HCT116 (cell line): ENCODE results near the gene POLE. TPM values are rescaled to one million over a fixed set of nuclear protein-coding genes. Genes with fewer than 3 reads are reported as not detected.

Source experiments
- ATAC-seq: fragments of 200-7000 bp; cut with Tn5 transposase; 2 replicates; pipeline ENCODE4 v1.9.1; 2020; ENCODE audit warnings: mild to moderate bottlenecking, moderate library complexity
- BruUV-seq: library from RNA; stranded (reverse); fragments of 400-500 nt; replicated peaks from 2 replicates; lab custom pipeline; 2021; lab: Mats Ljungman, UMichigan
- CTCF ChIA-PET: fragments of 300-600 bp; sonication (Branson Sonifier 250); formaldehyde crosslinking; loops from one replicate; lab custom pipeline; 2021; ENCODE audit warnings: antibody characterized with exemption; lab: Charles Lee
- POLR2A ChIA-PET: fragments of 300-600, 350-600 bp; sonication (Branson Sonifier 250); formaldehyde crosslinking; loops from one replicate; lab custom pipeline; 2021; ENCODE audit warnings: antibody characterized with exemption; lab: Charles Lee
- RAD21 ChIA-PET, 2 experiments: fragments of 300-600 bp; sonication (Branson Sonifier 250); formaldehyde crosslinking; loops; one replicate each; lab custom pipeline; 2023; ENCODE audit warnings: low total read pairs in 2 of 2; ENCODE audit not compliant: uncharacterized antibody in 2 of 2, unreplicated experiment in 2 of 2, low non-redundant PET in 1 of 2; lab: Charles Lee
- DNase-seq: peaks from one replicate; pipeline ENCODE4 v3.0.0-alpha.2; 2010; ENCODE audit warnings: low read depth, low spot score
- H2AFZ ChIP-seq: fragments of 200-600 bp; shearing (Covaris generic), sonication (generic); 2 replicates; pipeline ENCODE4 v1.6.1; 2017; ENCODE audit warnings: low read depth, mixed run types, mixed read lengths, antibody characterized with exemption, low read length; ENCODE audit not compliant: poor library complexity, severe bottlenecking
- H3K27ac ChIP-seq: 2 replicates; pipeline ENCODE4 v1.5.1; 2012; ENCODE audit warnings: low read depth, low read length
- H3K27me3 ChIP-seq: fragments of 200-600 bp; sonication (generic); 2 replicates; pipeline ENCODE4 v1.6.1; 2016; ENCODE audit warnings: mixed run types, low read length, mixed read lengths; ENCODE audit not compliant: insufficient read depth
- H3K36me3 ChIP-seq, 2 experiments: fragments of 200-500 bp in 1 of 2; fragments of 200-600 bp in 1 of 2; sonication (Bioruptor generic) in 1 of 2; sonication (generic) in 1 of 2; 2 replicates each; pipeline versions ENCODE4 v1.5.1 to v1.6.1; 2014 to 2016; ENCODE audit warnings: low read length in 2 of 2, inconsistent platforms in 1 of 2, mixed read lengths in 1 of 2, mixed run types in 1 of 2; ENCODE audit not compliant: insufficient read depth in 2 of 2, control insufficient read depth in 1 of 2
- H3K4me1 ChIP-seq, 2 experiments: fragments of 200-600 bp in 1 of 2; sonication (generic) in 1 of 2; 2 replicates each; pipeline versions ENCODE4 v1.5.1 to v1.6.1; 2012 to 2017; ENCODE audit warnings: low read length in 2 of 2, inconsistent platforms in 1 of 2, mild to moderate bottlenecking in 1 of 2, mixed read lengths in 1 of 2, mixed run types in 1 of 2, moderate library complexity in 1 of 2; ENCODE audit not compliant: insufficient read depth in 2 of 2, control insufficient read depth in 1 of 2
- H3K4me2 ChIP-seq: fragments of 200-600 bp; sonication (generic); 2 replicates; pipeline ENCODE4 v1.6.1; 2017; ENCODE audit warnings: mixed run types, low read length, mixed read lengths
- H3K4me3 ChIP-seq, 2 experiments: fragments of 200-600 bp in 1 of 2; sonication (generic) in 1 of 2; replicated peaks in 1 of 2; 2 replicates each; pipeline ENCODE4 v1.5.1; 2011 to 2016; ENCODE audit warnings: low read length in 2 of 2, control low read depth in 1 of 2, low read depth in 1 of 2, mild to moderate bottlenecking in 1 of 2, mixed read lengths in 1 of 2, mixed run types in 1 of 2
- H3K79me2 ChIP-seq: fragments of 200-600 bp; sonication (generic); 2 replicates; pipeline ENCODE4 v1.6.1; 2017; ENCODE audit warnings: mild to moderate bottlenecking, mixed run types, low read length, moderate library complexity, mixed read lengths; ENCODE audit not compliant: insufficient read depth
- H3K9ac ChIP-seq: fragments of 200-600 bp; sonication (generic); 2 replicates; pipeline ENCODE4 v1.6.1; 2016; ENCODE audit warnings: low read length, mixed read lengths
- H3K9me2 ChIP-seq: fragments of 200-600 bp; sonication (generic), shearing (Covaris generic); 2 replicates; pipeline ENCODE4 v1.6.1; 2017; ENCODE audit warnings: mixed run types, mild to moderate bottlenecking, moderate library complexity; ENCODE audit not compliant: insufficient read depth
- H3K9me3 ChIP-seq, 2 experiments: fragments of 200-500 bp in 1 of 2; fragments of 200-600 bp in 1 of 2; sonication (Bioruptor generic) in 1 of 2; sonication (generic) in 1 of 2; 2 replicates each; pipeline ENCODE4 v1.6.1; 2014 to 2017; ENCODE audit warnings: low read length in 2 of 2, mixed read lengths in 2 of 2, inconsistent platforms in 1 of 2, low read depth in 1 of 2, mild to moderate bottlenecking in 1 of 2, mixed run types in 1 of 2, moderate library complexity in 1 of 2; ENCODE audit not compliant: control insufficient read depth in 1 of 2, insufficient read depth in 1 of 2
- H4K20me1 ChIP-seq: fragments of 200-600 bp; sonication (generic), shearing (Covaris generic); 2 replicates; pipeline ENCODE4 v1.6.1; 2017; ENCODE audit warnings: mixed run types, mild to moderate bottlenecking, moderate library complexity; ENCODE audit not compliant: insufficient read depth
- CBX3 ChIP-seq: IDR thresholded peaks from 2 replicates; pipeline ENCODE4 v1.6.1; 2012; ENCODE audit warnings: low read depth
- CEBPB ChIP-seq: IDR thresholded peaks from 2 replicates; pipeline ENCODE4 v1.6.1; 2012; ENCODE audit warnings: low read depth
- CTCF ChIP-seq, 3 experiments: fragments of 200-600 bp in 1 of 3; sonication (generic) in 1 of 3; IDR thresholded peaks in 2 of 3; conservative IDR thresholded peaks in 1 of 3; 2 replicates each; pipeline ENCODE4 v1.5.1; 2012 to 2017; ENCODE audit warnings: low read depth in 2 of 3, low read length in 2 of 3, antibody characterized with exemption in 1 of 3, borderline replicate concordance in 1 of 3, control low read depth in 1 of 3, mild to moderate bottlenecking in 1 of 3, mixed read lengths in 1 of 3, mixed run types in 1 of 3, moderate library complexity in 1 of 3; ENCODE audit not compliant: insufficient read depth in 1 of 3
- ELF1 ChIP-seq: IDR thresholded peaks from 2 replicates; pipeline ENCODE4 v1.6.1; 2012; ENCODE audit warnings: low read depth, borderline replicate concordance
- FOSL1 ChIP-seq: IDR thresholded peaks from 2 replicates; pipeline ENCODE4 v1.6.1; 2012; ENCODE audit warnings: low read depth
- JUND ChIP-seq: IDR thresholded peaks from 2 replicates; pipeline ENCODE4 v1.6.1; 2012
- MAX ChIP-seq: IDR thresholded peaks from 2 replicates; pipeline ENCODE4 v1.6.1; 2012
- SIN3A ChIP-seq: IDR thresholded peaks from 2 replicates; pipeline ENCODE4 v1.6.1; 2012; ENCODE audit warnings: low read depth
- SRF ChIP-seq: IDR thresholded peaks from 2 replicates; pipeline ENCODE4 v1.6.1; 2012; ENCODE audit warnings: low read depth
- TCF7L2 ChIP-seq: IDR thresholded peaks from 2 replicates; pipeline ENCODE4 v1.7.0; 2011; ENCODE audit warnings: borderline replicate concordance, inconsistent platforms; ENCODE audit not compliant: insufficient read depth, insufficient read length; ENCODE audit errors: extremely low read depth
- YY1 ChIP-seq: IDR thresholded peaks from 2 replicates; pipeline ENCODE4 v1.6.1; 2011; ENCODE audit warnings: low read length, low read depth, moderate library complexity, mild to moderate bottlenecking; ENCODE audit not compliant: insufficient replicate concordance; ENCODE audit errors: extremely low read depth
- intact Hi-C: fragments of 100-400 bp; cut with micrococcal nuclease; formaldehyde crosslinking; loops from 2 replicates; pipeline ENCODE4 v1.10.0; 2022
- total RNA-seq: library from RNA; stranded (reverse); gene quantifications from one replicate; pipeline ENCODE4 v1.2.1, GENCODE V29; 2021; ENCODE audit not compliant: unreplicated experiment
- TF ChIP-seq, protein P1 (sequence below): IDR thresholded peaks from 2 replicates; pipeline ENCODE4 v1.6.1; 2011; ENCODE audit warnings: mild to moderate bottlenecking, low read length, moderate library complexity; ENCODE audit not compliant: insufficient replicate concordance; ENCODE audit errors: extremely low read depth

POLE gene
- total RNA-seq, 1 experiment from 2014 or later, result 128 TPM

DNA sequence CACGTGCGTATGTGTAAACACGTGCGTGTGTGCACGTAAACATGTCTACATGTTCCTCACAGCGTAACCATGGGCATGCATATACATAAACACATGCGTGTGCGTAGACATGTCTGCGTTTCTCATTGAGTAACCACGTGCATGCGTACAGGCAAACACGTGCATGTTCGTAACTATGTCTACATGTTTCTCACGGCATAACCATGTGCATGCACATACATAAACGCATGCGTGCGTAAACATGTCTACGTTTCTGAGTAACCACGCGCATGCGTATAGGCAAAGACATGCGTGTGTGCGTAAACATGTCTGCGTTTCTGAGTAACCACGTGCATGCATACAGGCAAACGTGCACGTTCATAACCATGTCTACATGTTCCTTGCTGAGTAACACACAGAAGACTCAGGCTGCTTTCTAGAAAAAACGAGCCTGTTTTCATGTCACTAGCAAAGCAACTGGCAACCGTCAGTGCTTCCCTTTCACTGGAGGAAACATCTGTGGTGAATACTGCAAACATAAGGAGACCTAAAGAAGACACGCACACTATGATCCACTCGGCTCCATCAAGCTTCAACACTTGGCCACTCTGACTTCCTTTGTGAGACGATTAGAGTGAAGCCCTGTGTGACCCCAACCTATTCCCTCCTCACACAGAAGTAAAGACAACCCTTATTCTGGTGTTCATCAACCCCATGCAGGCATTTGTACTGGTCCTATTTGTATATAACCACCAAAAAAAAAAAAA lies 28.8 kb downstream of the POLE start:
- H3K9me3 ChIP-seq, result no peaks in the 10 kb centered on the region
- no peak overlapping the region for H3K4me3 ChIP-seq
- H3K27me3 ChIP-seq, result no peaks in the 10 kb centered on the region
- no peaks in the 10 kb centered on the region for H3K9me2 ChIP-seq
- peaks cover 66 to 78% of the 10 kb centered on the region in 2 experiments for H3K36me3 ChIP-seq
- H3K4me2 ChIP-seq, result no peak overlapping the region
- DNase-seq (no peak), ATAC-seq (no peak)
- H3K79me2 ChIP-seq, result 0 out of 2 replicates have a peak, but pooled peaks cover 3% of the 10 kb centered on the region
- H3K27ac ChIP-seq, result no peak overlapping the region
- intact Hi-C loops, result no loop called here
- RAD21 ChIA-PET, result no interaction called here
- POLR2A ChIA-PET, result no interaction called here
- H4K20me1 ChIP-seq, result no peaks in the 10 kb centered on the region
- TF ChIP-seq SRF (no peak), CEBPB (no peak), CBX3 (no peak), FOSL1 (no peak), CTCF (IDR thresholded peaks at IDR 0.05 in 2 of 3, conservative IDR thresholded peaks at IDR 0.05 in 1 of 3; ENCODE audit: borderline replicate concordance in 1 of 3, insufficient read depth in 1 of 3, low read depth in 2 of 3, low read length in 2 of 3) (no peak), ELF1 (no peak), MAX (no peak), SIN3A (no peak), JUND (no peak), TCF7L2 (no peak), YY1 (no peak)
- TF ChIP-seq, protein P1, sequence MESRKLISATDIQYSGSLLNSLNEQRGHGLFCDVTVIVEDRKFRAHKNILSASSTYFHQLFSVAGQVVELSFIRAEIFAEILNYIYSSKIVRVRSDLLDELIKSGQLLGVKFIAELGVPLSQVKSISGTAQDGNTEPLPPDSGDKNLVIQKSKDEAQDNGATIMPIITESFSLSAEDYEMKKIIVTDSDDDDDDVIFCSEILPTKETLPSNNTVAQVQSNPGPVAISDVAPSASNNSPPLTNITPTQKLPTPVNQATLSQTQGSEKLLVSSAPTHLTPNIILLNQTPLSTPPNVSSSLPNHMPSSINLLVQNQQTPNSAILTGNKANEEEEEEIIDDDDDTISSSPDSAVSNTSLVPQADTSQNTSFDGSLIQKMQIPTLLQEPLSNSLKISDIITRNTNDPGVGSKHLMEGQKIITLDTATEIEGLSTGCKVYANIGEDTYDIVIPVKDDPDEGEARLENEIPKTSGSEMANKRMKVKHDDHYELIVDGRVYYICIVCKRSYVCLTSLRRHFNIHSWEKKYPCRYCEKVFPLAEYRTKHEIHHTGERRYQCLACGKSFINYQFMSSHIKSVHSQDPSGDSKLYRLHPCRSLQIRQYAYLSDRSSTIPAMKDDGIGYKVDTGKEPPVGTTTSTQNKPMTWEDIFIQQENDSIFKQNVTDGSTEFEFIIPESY, result no peak
- no peak overlapping the region for H2AFZ ChIP-seq
- H3K9ac ChIP-seq, result no peak overlapping the region
- CTCF ChIA-PET, result no interaction called here
- H3K4me1 ChIP-seq, result no peaks in the 10 kb centered on the region
- no TSS peak for BruUV-seq
